Esophagus muscularis mucosa (tissue), 4 donors: ENCODE results near the gene KLF9.

Experiments used
- CTCF ChIP-seq, 3 experiments: fragments of 200-600 bp in 2 of 3; fragments of 450-650 bp in 1 of 3; sonication (generic) in 2 of 3; IDR thresholded peaks; one replicate each; pipeline ENCODE4 v1.5.1; 2017 to 2019; ENCODE audit warnings: antibody characterized with exemption in 3 of 3, mild to moderate bottlenecking in 2 of 3, moderate library complexity in 1 of 3
- EP300 ChIP-seq: sonication (generic); formaldehyde crosslinking; IDR thresholded peaks from one replicate; pipeline ENCODE4 v1.6.1; 2017; ENCODE audit warnings: antibody characterized with exemption
- POLR2A ChIP-seq: fragments of 450-650 bp; IDR thresholded peaks from one replicate; pipeline ENCODE4 v1.6.1; 2017; ENCODE audit warnings: antibody characterized with exemption, moderate library complexity, mild to moderate bottlenecking, low read depth

GRCh38 chr9:70382046-70382708 is 32.3 kb downstream of the KLF9 start:
- TF ChIP-seq CTCF (IDR thresholded peaks at IDR 0.05) (no peak), POLR2A (no peak), EP300 (no peak)
